ENCODE results near the gene RCAN2.

DNA sequence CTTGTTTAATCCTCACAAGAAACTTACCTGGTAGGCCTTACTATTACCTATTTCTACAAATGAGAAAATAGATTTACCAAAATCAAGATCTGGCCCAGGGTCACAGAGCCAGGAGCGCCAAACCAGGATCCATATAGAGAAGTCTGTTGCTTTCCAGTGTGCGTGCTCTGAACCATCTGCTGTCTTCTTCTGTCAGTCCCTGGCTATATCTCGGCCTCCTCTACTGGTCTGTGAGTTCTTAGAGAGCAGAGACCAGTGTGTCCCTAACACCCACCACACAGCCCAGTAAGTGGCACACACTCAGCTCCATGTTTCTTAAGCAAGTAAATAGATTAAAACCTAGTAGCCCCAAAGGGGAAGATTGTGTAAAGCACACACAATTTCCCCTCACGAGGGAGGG is 301.5 kb downstream of the RCAN2 start:
- TF ChIP-seq, protein P1, sequence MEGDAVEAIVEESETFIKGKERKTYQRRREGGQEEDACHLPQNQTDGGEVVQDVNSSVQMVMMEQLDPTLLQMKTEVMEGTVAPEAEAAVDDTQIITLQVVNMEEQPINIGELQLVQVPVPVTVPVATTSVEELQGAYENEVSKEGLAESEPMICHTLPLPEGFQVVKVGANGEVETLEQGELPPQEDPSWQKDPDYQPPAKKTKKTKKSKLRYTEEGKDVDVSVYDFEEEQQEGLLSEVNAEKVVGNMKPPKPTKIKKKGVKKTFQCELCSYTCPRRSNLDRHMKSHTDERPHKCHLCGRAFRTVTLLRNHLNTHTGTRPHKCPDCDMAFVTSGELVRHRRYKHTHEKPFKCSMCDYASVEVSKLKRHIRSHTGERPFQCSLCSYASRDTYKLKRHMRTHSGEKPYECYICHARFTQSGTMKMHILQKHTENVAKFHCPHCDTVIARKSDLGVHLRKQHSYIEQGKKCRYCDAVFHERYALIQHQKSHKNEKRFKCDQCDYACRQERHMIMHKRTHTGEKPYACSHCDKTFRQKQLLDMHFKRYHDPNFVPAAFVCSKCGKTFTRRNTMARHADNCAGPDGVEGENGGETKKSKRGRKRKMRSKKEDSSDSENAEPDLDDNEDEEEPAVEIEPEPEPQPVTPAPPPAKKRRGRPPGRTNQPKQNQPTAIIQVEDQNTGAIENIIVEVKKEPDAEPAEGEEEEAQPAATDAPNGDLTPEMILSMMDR (IDR thresholded peaks at IDR 0.05): no peak
- TF ChIP-seq POLR2A (IDR thresholded peaks at IDR 0.05): no peak

All from adrenal gland (tissue), 5 donors.